ENCODE results near the gene KIR3DL1. TPM values are rescaled to one million over a fixed set of nuclear protein-coding genes. Genes with fewer than 3 reads are reported as not detected.
"Not testable (repeated sequence)": the region's sequence is repeated elsewhere in the genome, so short reads cannot be mapped to it uniquely, and the experiment has no call there.

KIR3DL1 gene
- total RNA-seq = not detected

DNA sequence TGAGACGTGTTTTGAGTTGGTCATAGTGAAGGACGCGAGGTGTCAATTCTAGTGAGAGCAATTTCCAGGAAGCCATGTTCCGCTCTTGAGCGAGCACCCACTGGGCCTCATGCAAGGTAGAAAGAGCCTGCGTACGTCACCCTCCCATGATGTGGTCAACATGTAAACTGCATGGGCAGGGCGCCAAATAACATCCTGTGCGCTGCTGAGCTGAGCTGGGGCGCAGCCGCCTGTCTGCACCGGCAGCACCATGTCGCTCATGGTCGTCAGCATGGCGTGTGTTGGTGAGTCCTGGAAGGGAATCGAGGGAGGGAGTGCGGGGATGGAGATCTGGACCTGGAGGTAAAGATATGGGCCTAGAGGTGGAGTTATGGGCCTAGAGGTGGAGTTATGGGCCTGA is at the start of gene KIR3DL1:
Gene KIR3DL1 (plus strand): TSS at position 218 of the 400 bp plus-strand sequence.
- H3K36me3 Mint-ChIP-seq; POLR2A ChIA-PET; H3K27ac Mint-ChIP-seq; H3K4me3 Mint-ChIP-seq; intact Hi-C loops (cut with micrococcal nuclease); CTCF ChIA-PET; H3K27me3 Mint-ChIP-seq; DNase-seq; H3K4me1 Mint-ChIP-seq (ENCODE audit: low read depth); H3K9me3 Mint-ChIP-seq: not testable (repeated sequence)

DNA sequence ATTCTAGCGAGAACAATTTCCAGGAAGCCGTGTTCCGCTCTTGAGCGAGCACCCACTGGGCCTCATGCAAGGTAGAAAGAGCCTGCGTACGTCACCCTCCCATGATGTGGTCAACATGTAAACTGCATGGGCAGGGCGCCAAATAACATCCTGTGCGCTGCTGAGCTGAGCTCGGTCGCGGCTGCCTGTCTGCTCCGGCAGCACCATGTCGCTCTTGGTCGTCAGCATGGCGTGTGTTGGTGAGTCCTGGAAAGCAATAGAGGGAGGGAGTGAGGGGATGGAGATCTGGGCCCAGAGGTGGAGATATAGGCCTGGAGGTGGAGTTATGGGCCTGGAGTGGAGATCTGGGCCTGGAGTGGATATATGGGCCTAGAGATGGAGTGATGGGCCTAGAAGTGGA is 46.6 kb upstream of the KIR3DL1 start, which contains the start of gene KIR2DL1:
Gene KIR2DL1 (plus strand): TSS at position 148 of the 400 bp plus-strand sequence. CDS start 58 bp downstream, at position 206.
- H3K27ac Mint-ChIP-seq; H3K36me3 Mint-ChIP-seq; DNase-seq; intact Hi-C loops (cut with micrococcal nuclease); H3K27me3 Mint-ChIP-seq; POLR2A ChIA-PET; H3K4me1 Mint-ChIP-seq (ENCODE audit: low read depth); CTCF ChIA-PET; H3K9me3 Mint-ChIP-seq; H3K4me3 Mint-ChIP-seq: not testable (repeated sequence)

DNA sequence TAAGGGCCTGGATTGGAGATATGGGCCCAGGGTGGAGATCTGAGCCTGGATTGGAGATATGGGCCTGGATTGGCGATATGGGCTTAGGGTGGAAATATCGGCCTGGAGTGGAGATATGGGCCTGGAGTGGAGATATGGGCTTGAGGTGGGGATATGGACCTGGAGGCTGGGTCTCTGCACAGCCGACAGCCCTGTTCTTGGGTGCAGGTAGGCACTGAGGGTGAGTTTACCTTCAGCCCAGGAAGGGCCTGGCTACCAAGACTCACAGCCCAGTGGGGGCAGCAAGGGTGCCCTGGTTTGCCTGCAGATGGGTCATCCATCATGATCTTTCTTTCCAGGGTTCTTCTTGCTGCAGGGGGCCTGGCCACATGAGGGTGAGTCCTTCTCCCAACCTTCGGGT is 45.8 kb upstream of the KIR3DL1 start:
- H3K36me3 Mint-ChIP-seq; H3K27me3 Mint-ChIP-seq; H3K9me3 Mint-ChIP-seq; intact Hi-C loops (cut with micrococcal nuclease); H3K4me1 Mint-ChIP-seq (ENCODE audit: low read depth); H3K27ac Mint-ChIP-seq; CTCF ChIA-PET; POLR2A ChIA-PET; H3K4me3 Mint-ChIP-seq; DNase-seq: not testable (repeated sequence)

DNA sequence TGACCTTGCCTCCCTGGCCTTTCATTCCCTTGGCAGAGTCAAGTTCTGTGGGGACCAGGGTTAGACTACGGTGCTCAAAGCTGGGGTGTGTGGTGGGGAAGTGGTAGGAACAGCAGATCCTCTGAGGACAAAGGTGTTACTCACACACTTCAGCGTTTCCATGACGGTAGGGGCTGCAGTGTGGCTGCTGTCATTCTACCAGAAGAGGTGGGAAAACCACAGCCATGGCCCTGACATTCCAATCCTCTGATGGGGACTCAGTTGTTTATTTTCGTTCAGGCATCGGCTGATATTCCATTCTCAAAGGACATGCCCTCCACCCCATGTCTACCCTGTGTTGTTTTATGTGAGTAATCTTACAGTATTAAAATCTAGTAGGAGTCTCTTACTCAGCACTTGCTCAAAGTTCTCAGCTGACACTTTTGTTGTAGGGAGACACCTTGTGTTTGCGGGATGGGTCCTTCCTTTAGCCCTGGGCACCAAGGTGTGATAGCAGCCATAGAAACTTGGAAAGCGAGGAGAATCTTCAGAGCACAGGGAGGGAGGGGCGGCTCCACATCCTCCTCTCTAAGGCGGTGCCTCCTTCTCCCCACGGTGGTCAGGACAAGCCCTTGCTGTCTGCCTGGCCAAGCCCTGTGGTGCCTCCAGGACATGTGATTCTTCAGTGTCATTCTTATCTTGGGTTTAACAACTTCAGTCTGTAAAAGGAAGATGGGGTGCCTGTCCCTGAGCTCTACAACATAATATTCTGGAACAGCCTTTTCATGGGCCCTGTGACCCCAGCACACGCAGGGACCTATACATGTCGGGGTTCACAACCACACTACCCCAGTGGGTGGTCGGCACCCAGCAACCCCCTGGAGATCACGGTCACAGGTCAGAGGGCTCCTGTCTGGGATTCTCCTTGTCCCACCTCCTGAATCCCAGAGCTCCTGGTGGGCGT is 45.0 kb upstream of the KIR3DL1 start:
- CTCF ChIA-PET; H3K9me3 Mint-ChIP-seq; intact Hi-C loops (cut with micrococcal nuclease); H3K4me3 Mint-ChIP-seq; POLR2A ChIA-PET; H3K27me3 Mint-ChIP-seq; H3K4me1 Mint-ChIP-seq (ENCODE audit: low read depth); H3K27ac Mint-ChIP-seq; DNase-seq; H3K36me3 Mint-ChIP-seq: not testable (repeated sequence)

DNA sequence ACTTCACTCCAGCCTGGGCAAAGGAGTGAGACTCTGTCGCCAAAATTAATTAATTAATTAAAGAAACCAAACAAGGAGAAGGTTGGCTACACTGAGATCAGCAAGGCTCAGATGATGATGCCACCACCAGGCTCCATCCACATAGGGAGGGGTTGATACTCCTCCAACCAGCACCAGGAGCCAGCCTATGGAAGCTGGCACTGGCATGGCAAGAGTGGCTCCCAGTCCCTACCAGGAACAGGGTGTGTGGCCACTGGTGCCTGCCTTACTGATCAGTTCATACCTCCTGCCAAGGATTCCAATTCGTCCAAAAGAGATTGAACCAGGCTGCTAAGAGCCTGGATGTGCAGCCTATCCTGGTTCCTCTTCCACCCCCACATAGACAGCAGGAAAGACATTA is 43.6 kb upstream of the KIR3DL1 start:
- H3K9me3 Mint-ChIP-seq; H3K4me3 Mint-ChIP-seq; H3K27me3 Mint-ChIP-seq; CTCF ChIA-PET; DNase-seq; H3K27ac Mint-ChIP-seq; H3K4me1 Mint-ChIP-seq (ENCODE audit: low read depth); POLR2A ChIA-PET; intact Hi-C loops (cut with micrococcal nuclease); H3K36me3 Mint-ChIP-seq: not testable (repeated sequence)

DNA sequence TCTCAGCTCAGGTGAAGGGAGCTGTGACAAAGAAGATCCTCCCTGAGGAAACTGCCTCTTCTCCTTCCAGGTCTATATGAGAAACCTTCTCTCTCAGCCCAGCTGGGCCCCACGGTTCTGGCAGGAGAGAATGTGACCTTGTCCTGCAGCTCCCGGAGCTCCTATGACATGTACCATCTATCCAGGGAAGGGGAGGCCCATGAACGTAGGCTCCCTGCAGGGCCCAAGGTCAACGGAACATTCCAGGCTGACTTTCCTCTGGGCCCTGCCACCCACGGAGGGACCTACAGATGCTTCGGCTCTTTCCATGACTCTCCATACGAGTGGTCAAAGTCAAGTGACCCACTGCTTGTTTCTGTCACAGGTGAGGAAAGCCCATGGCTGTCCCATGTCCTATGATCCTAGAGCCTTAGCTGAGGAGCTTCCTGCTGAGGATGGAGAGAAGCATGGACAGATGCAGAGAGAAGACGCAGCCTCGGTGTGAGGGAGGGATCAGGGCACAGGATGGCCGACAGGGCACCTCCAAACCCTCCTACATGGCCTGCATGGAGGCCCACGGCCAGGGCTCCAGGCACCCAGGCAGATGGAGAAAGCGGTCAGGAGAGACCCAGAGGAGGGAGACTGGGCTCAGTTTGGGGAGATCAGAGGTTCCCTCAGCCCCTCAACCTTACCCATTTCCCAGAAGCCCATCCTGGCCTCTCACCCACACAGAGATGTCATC is 41.0 kb upstream of the KIR3DL1 start:
- intact Hi-C loops (cut with micrococcal nuclease); H3K36me3 Mint-ChIP-seq; POLR2A ChIA-PET; H3K9me3 Mint-ChIP-seq; H3K4me3 Mint-ChIP-seq; CTCF ChIA-PET; H3K27ac Mint-ChIP-seq; H3K27me3 Mint-ChIP-seq; H3K4me1 Mint-ChIP-seq (ENCODE audit: low read depth); DNase-seq: not testable (repeated sequence)

DNA sequence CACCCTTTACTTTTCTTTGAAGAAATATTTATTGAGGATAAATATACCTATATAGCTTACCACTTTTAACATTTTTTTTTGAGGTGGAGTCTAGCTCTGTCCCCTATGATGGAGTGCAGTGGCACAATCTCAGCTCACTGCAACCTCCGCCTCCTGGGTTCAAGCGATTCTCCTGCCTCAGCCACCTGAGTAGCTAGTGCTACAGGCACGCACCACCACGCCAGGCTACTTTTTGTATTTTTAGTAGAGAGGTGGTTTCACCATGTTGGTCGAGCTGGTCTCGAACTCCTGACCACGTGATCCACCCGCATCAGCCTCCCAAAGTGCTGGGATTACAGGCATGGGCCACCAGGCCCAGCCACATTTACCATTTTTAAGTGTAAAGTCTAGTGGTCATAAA is 40.4 kb upstream of the KIR3DL1 start:
- DNase-seq; H3K4me1 Mint-ChIP-seq (ENCODE audit: low read depth); CTCF ChIA-PET; POLR2A ChIA-PET; H3K27me3 Mint-ChIP-seq; H3K36me3 Mint-ChIP-seq; intact Hi-C loops (cut with micrococcal nuclease); H3K9me3 Mint-ChIP-seq; H3K27ac Mint-ChIP-seq; H3K4me3 Mint-ChIP-seq: not testable (repeated sequence)

DNA sequence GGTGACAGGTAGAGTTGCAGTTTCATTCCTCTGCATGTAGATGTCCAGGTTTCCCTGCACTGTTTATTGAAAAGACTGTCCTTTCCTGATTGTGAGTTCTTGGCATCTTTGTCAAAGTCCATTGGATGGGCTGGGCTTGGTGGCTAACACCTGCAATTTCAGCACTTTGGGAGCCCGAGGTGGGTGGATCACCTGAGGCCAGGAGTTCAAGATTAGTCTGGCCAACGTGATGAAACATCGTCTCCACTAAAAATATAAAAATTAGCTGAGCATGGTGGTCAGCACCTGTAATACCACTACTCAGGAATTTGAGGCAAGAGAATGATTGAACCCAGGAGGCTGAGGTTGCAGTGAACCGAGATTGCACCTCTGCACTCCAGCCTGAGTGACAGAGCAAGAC is 38.4 kb upstream of the KIR3DL1 start:
- H3K36me3 Mint-ChIP-seq; H3K9me3 Mint-ChIP-seq; H3K27ac Mint-ChIP-seq; DNase-seq; H3K27me3 Mint-ChIP-seq; CTCF ChIA-PET; POLR2A ChIA-PET; intact Hi-C loops (cut with micrococcal nuclease); H3K4me3 Mint-ChIP-seq; H3K4me1 Mint-ChIP-seq (ENCODE audit: low read depth): not testable (repeated sequence)

DNA sequence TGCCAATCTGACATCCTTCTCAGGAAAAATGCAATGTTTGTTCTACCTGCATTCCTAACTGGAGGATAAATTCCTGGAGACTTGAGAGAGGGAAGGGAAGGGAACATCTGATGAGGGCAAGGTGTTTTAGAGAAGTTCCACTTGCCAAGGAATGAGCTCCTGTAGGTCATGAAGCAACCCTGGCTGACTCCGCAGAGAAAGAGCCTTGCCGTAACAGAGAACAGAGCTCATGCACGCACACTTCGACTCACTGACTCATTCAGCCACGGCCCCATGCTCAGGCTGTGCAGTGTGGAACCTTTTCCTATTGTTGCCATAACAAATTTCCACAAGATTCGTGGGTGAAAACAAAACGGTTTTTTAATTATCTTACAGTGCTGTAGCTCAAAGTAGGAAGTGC is 37.4 kb upstream of the KIR3DL1 start:
- H3K4me1 Mint-ChIP-seq (ENCODE audit: low read depth); DNase-seq; H3K27ac Mint-ChIP-seq; CTCF ChIA-PET; POLR2A ChIA-PET; H3K9me3 Mint-ChIP-seq; H3K27me3 Mint-ChIP-seq; H3K4me3 Mint-ChIP-seq; H3K36me3 Mint-ChIP-seq; intact Hi-C loops (cut with micrococcal nuclease): not testable (repeated sequence)

DNA sequence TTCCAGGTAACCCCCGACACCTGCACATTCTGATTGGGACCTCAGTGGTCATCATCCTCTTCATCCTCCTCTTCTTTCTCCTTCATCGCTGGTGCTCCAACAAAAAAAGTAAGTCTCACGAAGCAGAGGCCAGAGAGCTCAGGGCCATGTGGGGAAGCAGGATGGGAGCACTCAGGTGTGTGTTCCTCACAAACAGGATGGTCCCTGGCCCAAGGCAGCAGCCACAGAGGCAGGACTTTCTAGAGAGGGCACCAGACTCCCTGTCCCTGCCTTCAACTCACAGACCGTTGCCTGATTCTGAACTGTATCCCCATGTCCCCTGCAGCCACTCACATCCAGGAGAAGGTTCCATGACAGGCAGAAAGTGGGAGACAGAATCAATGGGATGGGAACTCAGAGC is 33.4 kb upstream of the KIR3DL1 start:
- peaks cover 12% of the 10 kb centered on the region for H3K27me3 Mint-ChIP-seq
- H3K4me1 Mint-ChIP-seq (ENCODE audit: low read depth); CTCF ChIA-PET; intact Hi-C loops (cut with micrococcal nuclease); H3K36me3 Mint-ChIP-seq; H3K9me3 Mint-ChIP-seq; DNase-seq; POLR2A ChIA-PET; H3K4me3 Mint-ChIP-seq; H3K27ac Mint-ChIP-seq: not testable (repeated sequence)

DNA sequence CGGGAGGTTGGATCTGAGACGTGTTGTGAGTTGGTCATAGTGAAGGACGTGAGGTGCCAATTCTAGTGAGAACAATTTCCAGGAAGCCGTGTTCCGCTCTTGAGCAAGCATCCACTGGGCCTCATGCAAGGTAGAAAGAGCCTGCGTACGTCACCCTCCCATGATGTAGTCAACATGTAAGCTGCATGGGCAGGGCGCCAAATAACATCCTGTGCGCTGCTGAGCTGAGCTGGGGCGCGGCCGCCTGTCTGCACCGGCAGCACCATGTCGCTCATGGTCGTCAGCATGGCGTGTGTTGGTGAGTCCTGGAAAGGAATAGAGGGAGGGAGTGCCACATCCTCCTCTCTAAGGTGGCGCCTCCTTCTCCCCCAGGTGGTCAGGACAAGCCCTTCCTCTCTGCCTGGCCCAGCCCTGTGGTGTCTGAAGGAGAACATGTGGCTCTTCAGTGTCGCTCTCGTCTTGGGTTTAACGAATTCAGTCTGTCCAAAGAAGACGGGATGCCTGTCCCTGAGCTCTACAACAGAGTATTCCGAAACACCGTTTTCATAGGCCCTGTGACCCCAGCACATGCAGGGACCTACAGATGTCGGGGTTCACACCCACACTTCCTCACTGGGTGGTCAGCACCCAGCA is 30.1 kb upstream of the KIR3DL1 start:
- CTCF ChIA-PET; H3K4me3 Mint-ChIP-seq; DNase-seq; POLR2A ChIA-PET; intact Hi-C loops (cut with micrococcal nuclease); H3K27ac Mint-ChIP-seq; H3K4me1 Mint-ChIP-seq (ENCODE audit: low read depth); H3K27me3 Mint-ChIP-seq; H3K36me3 Mint-ChIP-seq; H3K9me3 Mint-ChIP-seq: not testable (repeated sequence)

DNA sequence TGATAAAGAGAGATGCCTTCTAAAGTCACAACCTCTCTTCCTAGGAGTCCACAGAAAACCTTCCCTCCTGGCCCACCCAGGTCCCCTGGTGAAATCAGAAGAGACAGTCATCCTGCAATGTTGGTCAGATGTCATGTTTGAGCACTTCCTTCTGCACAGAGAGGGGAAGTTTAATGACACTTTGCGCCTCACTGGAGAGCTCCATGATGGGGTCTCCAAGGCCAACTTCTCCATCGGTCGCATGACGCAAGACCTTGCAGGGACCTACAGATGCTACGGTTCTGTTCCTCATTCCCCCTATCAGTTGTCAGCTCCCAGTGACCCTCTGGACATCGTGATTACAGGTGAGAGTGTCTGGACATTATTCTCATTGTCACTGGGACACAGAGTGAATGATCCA is 28.1 kb upstream of the KIR3DL1 start:
- H3K27me3 Mint-ChIP-seq; H3K4me1 Mint-ChIP-seq (ENCODE audit: low read depth); CTCF ChIA-PET; intact Hi-C loops (cut with micrococcal nuclease); DNase-seq; POLR2A ChIA-PET; H3K36me3 Mint-ChIP-seq; H3K9me3 Mint-ChIP-seq; H3K4me3 Mint-ChIP-seq; H3K27ac Mint-ChIP-seq: not testable (repeated sequence)

All from activated CD4-positive, alpha-beta memory T cell treated with anti-CD3 and anti-CD28 coated beads for 36 hours (primary cell).